DMS53 treated with DMSO at 0.1 percent for 48 hours (cell line): ENCODE data around the gene SOD1.
A peak's percentile ranks its signal among the peaks of the same experiment; 100 is the strongest.
"Not testable (repeated sequence)": the region's sequence is repeated elsewhere in the genome, so short reads cannot be mapped to it uniquely, and the experiment has no call there.

Experiments used
- DNase-seq: peaks from one replicate; lab custom pipeline; 2025; ENCODE audit not compliant: unreplicated experiment; lab: John Stamatoyannopoulos, UW

SOD1 gene

GRCh38 chr21:31659536-31660258 is at the start of gene SOD1:
TSS of gene SOD1 (plus strand) at chr21:31659693. CDS start at chr21:31659770, 77 bp downstream.
- DNase-seq: peak; percentile 65

- no peak for DNase-seq
These were observed 48.0 kb upstream of the SOD1 start for GRCh38 chr21:31611445-31611844.

DNA sequence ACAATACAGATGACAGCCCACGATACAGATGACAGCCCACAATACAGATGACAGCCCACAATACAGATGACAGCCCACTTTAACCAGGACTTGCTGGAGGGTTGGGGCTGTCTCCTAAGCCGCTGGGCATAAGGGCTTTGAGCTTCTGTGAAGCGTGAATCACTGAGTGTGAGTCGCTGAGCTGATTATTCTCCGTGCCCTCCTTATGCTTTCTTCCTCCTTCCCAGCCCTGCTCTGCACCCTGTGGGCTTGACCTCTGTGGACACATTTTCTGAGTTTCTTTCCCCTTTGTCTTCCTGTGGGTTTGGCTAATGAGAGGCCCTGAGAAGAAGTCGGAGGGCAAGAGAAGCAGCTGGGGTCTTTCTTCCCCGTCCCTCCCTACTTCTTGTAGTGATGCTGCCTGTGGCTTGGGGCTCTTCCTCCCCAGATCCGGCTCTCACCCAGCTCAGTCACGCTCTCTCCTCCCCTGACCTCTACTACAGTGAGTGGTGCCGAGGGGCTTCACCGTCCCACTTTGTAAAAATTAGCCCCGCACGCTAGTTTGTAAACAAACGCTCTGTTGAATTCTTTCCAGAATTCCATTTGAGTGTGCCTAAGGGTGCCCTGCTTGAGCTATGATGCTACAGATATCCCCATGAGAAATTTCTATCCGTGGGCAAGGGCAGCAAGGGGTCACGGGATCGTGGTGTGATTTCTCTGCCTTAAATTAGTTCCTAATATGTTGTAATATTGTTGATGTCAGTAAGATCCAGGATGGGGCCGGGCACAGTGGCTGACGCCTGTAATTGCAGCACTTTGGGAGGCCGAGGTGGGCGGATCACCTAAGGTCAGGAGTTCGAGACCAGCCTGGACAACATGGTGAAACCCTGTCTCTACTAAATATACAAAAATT is 46.4 kb upstream of the SOD1 start:
- no peak for DNase-seq

DNA sequence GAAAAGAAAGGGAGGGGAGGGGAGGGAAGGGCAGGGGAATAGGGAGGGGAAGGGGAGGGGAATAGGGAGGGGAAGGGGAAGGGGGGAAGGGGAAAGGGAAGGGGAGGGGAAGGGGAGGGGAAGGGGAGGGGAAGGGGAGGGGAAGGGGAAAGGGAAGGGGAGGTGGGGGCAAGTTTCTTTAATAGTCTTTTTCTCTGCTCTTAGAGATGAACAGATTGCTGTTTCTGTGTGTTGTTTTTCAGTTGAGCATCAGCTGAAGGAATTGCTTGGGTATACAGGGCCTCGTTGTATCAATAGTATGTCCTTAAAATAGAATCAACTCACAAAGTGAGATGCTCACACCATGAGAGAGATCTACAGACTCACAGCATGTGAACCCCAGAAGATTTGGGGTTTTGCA is 44.8 kb upstream of the SOD1 start:
- DNase-seq: no peak

DNA sequence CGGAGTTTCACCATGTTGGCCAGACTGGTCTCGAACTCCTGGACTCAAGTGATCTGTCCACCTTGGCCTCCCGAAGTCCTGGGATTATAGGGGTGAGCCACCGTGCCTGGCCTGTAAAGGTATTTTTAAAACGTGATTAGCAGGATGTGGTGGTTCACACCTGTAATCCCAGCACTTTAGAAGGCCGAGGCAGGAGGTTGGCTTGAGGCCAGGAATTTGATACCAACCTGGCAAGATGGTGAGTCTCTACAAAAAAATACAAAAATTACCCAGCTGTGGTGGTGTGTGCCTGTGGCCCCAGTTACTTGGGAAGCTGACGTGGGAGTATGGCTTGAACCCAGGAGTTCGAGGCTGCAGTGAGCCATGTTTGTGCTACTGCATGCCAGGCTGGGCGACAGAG is 43.3 kb upstream of the SOD1 start:
- DNase-seq: no peak

DNA sequence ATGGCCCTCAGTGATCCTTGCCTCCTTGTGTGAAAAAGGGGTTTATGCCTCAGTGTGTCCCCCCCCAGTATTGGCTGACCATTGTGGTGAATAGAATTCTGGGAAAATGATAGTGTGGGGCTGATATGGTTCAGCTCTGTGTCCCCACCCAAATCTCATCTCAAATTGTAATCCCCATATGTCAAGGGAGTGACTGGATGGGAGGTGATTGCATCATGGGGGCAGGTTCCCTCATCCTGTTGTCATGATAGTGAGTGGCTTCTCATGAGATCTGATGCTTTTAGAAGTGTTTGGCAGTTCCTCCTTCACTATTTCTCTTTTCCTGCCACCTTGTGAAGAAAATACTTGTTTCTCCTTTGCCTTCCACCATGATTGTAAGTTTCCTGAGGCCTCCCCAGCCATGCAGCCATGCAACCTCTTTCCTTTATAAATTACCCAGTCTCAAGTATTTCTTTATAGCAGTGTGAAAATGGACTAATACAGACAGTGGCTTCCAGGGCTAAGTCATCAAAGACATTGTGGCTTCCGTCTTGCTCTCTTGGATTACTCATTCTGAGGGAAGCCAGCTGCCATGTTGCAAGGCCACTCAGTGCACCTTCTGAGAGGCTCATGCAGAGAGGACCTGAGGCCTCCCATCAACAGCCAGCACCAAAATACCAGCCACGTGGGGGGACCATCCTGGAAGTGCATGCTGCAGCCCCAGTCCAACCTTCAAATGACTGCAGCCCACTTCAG is 40.6 kb upstream of the SOD1 start:
- no peak for DNase-seq

DNA sequence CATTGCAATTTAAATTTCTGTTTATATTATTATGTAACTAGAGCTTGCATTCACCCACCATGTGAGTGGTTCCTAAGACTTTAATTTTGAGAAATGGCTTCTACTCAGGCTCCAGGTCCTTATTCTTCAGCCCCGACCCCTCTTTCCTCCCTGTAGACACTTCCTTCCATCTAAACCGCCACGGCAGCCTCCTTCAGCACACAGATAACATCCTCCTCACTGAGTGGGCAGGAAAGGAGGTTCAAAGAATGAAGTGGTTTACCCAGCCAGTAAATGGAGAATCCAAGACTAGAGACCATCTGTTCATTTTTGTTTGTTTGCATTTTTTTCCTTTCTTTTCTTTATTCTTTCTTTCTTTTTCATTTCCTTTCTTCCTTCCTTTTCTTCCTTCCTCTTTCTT is 37.1 kb upstream of the SOD1 start:
- DNase-seq: no peak

DNA sequence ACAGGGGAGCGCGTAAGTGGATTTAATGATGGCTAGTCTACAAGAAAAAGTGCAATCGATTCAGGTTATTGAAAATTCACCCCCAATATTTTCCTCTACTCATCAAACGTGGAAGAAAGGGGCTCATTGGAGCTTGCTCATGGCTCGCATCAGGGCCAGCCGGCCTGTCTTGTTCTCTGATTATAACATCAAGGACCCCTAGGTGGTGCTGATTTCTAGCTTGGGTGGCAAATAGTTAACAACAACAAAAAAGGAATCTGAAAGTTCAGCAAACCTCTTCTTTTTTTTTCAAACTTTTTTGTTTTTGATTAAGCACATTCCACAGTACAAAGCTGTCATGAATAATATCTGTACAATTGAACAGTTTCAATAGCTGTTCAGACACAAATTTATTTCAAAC is 35.8 kb upstream of the SOD1 start:
- DNase-seq: no peak

- DNase-seq: no peak
These were observed 35.3 kb upstream of the SOD1 start for GRCh38 chr21:31624181-31624580.

DNA sequence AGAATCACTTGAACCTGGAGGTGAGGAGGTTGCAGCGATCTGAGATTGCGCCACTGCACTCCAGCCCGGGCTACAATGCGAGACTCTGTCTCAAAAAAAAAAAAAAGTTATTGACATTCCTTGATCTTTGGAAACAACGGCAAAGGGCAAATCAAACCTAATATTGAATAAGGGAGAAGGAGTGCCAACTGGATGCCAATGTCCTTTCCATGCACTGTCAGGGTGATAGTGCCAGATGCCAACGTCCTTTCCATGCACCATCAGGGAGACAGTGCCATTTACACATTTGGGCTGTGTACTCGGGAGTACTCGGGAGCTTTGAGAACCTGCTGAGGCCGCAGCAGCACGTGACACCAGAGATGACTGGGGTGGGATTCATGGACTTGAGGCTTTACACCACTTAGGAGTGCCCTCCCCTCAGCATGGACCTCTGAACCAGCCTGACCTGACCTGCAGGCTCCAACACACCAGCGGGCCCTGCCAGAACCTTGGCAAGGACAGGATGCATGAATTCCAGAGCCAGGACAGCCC is 34.5 kb upstream of the SOD1 start:
- no peak for DNase-seq

GRCh38 chr21:31629972-31630711 is 29.4 kb upstream of the SOD1 start:
- DNase-seq: peak; percentile 36

DNA sequence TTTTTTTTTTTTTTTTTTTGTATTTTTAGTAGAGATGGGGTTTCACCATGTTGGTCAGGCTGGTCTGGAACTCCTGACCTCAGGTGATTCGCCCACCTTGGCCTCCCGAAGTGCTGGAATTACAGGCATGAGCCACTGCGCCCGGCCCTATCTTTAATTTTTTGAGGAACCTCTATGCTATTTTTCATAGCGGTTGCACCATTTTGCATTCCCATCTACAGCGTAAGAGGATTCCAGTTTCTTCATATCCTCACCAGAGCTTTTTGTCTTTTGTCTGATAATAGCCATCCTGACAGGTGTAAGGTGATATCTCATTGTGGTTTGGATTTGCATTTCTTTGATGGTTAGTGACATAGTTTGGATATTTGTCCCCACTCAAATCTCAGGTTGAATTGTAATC is 27.6 kb upstream of the SOD1 start:
- not testable (repeated sequence) for DNase-seq

- no peak for DNase-seq
These were observed 24.5 kb upstream of the SOD1 start for GRCh38 chr21:31634993-31635392.

- DNase-seq: no peak
These were observed 22.6 kb upstream of the SOD1 start for GRCh38 chr21:31636874-31637273.

DNA sequence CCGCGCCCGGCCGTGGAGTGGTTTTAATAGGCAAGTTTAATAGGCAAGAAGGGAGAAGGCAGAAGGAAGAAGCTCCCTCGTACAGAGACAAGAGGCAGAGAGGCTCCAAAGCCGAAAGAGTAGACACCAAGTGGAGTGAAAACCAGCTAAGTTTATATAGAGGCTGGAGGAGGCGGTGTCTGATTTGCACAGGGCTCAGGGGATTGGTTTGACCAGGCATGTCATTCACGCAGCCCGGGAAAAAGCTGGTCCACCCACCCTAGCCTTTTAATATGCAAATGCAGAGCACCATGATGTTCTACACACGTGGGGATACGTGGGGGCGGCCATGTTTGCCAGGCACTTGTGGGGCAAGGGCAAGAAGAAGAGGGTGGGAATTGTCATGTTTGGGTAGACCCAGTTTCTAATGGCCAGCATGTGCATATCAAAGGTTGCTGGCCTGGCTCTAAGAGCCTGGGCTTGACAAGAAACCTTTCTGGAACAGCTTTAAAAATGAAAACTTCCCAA is 18.0 kb upstream of the SOD1 start:
- DNase-seq: no peak

GRCh38 chr21:31644643-31645042 is 14.8 kb upstream of the SOD1 start:
- DNase-seq: no peak

DNA sequence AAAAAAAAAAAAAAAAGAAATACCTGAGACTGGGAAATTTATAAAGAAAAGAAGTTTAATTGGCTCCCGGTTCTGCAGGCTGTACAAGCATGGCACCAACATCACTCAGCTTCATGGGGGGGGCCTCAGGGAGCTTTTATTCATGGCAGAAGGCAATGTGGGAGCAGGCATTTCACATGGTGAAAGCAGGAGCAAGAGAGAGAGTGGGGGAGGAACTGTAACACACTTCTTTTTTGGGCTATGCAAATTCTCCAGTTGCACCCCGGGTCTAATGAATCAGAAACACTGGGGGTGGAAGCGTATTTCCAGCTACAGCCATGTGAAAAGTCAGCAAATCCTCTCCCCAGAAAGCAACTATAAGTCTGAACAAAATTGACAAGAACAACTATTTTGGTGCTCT is 11.8 kb upstream of the SOD1 start:
- no peak for DNase-seq

DNA sequence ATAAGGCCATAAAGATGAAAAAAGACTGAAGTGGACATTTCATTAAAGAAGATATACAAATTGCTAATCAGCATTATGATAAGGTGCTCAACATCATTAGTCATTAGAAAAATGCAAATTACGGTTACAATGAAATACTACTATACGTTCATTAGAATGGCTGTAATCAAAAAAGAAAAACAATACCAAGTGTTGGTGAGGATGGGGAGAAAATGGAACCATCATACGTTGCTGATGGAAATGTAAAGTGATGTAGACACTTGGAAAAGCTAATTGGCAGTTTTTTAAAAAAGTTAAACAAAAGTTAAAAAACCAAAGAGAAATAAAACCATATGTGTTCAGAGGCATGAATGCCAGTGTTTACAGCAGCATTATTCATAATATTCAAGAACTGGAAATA is 8.6 kb upstream of the SOD1 start:
- no peak for DNase-seq

- DNase-seq: not testable (repeated sequence)
These were observed 8.0 kb upstream of the SOD1 start for GRCh38 chr21:31651491-31651890.

- no peak for DNase-seq
These were observed 5.2 kb upstream of the SOD1 start for GRCh38 chr21:31654340-31654739.
